Right lobe of liver (tissue), 4 donors: Measurements from ENCODE around the gene CTSV.

Source experiments
- CTCF ChIP-seq, 4 donors: fragments of 200-600 bp in 3 of 4; fragments of 450-650 bp in 1 of 4; IDR thresholded peaks; one replicate each; pipeline versions ENCODE4 v1.5.1 to v1.8.0; 2016 to 2022; ENCODE audit warnings: antibody characterized with exemption in 4 of 4, mild to moderate bottlenecking in 2 of 4
- POLR2A ChIP-seq: fragments of 450-650 bp; IDR thresholded peaks from one replicate; pipeline ENCODE4 v1.6.1; 2017; ENCODE audit warnings: antibody characterized with exemption, mild to moderate bottlenecking
- donor health status: DM: no; HTN: no; CAD: no.
- donor health status: DM: no; HTN: no; CAD: no.
- donor health status: DM: no; HTN: yes; CAD: no.

DNA sequence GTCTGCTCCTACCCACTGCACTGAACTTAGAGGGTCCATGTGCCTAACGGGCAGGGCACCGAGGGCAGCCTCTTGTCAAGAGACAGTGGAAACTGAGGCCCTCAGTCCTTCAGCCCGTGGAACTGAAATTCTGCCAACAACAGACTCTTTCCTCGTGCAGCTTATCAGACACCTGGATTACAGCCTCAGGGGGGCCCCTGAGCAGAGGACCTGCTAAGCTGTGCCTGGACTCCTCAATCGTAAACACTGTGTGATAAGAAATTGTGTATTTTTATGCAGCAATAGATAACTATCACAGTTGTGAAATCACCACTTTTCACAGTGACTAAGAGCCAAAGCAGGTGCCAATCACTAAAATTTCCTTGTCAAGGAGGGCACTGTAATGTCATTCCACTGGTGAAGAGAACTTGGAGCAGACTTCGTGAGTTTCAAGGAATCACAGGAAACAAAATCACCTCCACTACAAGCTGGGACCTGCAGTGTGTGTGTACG lies 33.4 kb upstream of the CTSV start:
- TF ChIP-seq CTCF (IDR thresholded peaks at IDR 0.05) (no peak), POLR2A (no peak)
